GM21367 (cell line): ENCODE measurements around the gene TAS2R4.
"Not testable (repeated sequence)": the region's sequence is repeated elsewhere in the genome, so short reads cannot be mapped to it uniquely, and the experiment has no call there.

ENCODE experiments used
- ATAC-seq: cut with Tn5 transposase; IDR thresholded peaks from one replicate; pipeline ENCODE4 v1.9.1; 2021; ENCODE audit not compliant: unreplicated experiment

Gene TAS2R4

DNA sequence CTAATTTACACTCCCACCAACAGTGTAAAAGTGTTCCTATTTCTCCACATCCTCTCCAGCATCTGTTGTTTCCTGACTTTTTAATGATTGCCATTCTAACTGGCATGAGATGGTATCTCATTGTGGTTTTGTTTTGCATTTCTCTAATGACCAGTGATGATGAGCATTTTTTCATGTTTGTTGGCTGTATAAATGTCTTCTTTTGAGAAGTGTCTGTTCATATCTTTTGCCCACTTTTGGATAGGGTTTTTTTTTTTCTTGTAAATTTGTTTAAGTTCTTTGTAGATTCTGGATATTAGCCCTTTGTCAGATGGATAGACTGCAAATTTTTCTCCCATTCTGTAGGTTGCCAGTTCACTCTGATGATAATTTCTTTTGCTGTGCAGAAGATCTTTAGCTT lies 46.0 kb downstream of the TAS2R4 start:
- not testable (repeated sequence) for ATAC-seq
